Bronchial epithelial cell (primary cell): ENCODE results near the gene CCS. TPM values are rescaled to one million over a fixed set of nuclear protein-coding genes. Genes with fewer than 3 reads are reported as not detected.
"Not testable (repeated sequence)": the region's sequence is repeated elsewhere in the genome, so short reads cannot be mapped to it uniquely, and the experiment has no call there.

Experiments
- DNase-seq: peaks from one replicate; pipeline ENCODE4 v3.0.0-alpha.2; 2010; ENCODE audit warnings: low read depth
- FAIRE-seq: peaks from 2 replicates; lab custom pipeline; 2011; peaks lifted over from hg19 to GRCh38; lab: Jason Lieb, UNC
- H3K27me3 ChIP-seq: 2 replicates; pipeline ENCODE4 v1.5.1; 2011; ENCODE audit warnings: low read length; ENCODE audit not compliant: control insufficient read depth, insufficient read depth
- H3K36me3 ChIP-seq: 2 replicates; pipeline ENCODE4 v1.5.1; 2011; ENCODE audit warnings: low read length; ENCODE audit not compliant: control insufficient read depth, insufficient read depth
- H3K4me3 ChIP-seq: 2 replicates; pipeline ENCODE4 v1.5.1; 2011; ENCODE audit warnings: mild to moderate bottlenecking, low read depth, low read length, control low read depth
- CTCF ChIP-seq: IDR thresholded peaks from 2 replicates; pipeline ENCODE4 v1.5.1; 2011; ENCODE audit warnings: mild to moderate bottlenecking, moderate library complexity, low read length, control low read depth, inconsistent platforms; ENCODE audit not compliant: insufficient read depth, severe bottlenecking
- total RNA-seq: library from RNA; depleted of rRNA; stranded (reverse); fragments of >200 nt; gene quantifications from 2 replicates; pipeline ENCODE4 v1.2.1, GENCODE V29; 2014

CCS gene
- total RNA-seq, 1 donor from 2014 or later: 30.3 TPM

- Histone ChIP-seq H3K36me3 (peaks cover 13% of the 10 kb centered on the region), H3K27me3 (no peaks in the 10 kb centered on the region), H3K4me3 (no peak overlapping the region)
- no peak for TF ChIP-seq CTCF
- DNase-seq: no peak
- FAIRE-seq: no peak
Measured at GRCh38 chr11:66600631-66601233, 7.7 kb downstream of the CCS start.

GRCh38 chr11:66603072-66603471 is 10.1 kb downstream of the CCS start:
- no peak for DNase-seq
- FAIRE-seq: no peak
- H3K4me3 ChIP-seq: no peak overlapping the region
- H3K27me3 ChIP-seq: no peaks in the 10 kb centered on the region
- peaks cover 16% of the 10 kb centered on the region for H3K36me3 ChIP-seq
- TF ChIP-seq CTCF: no peak

- Histone ChIP-seq H3K27me3 (no peaks in the 10 kb centered on the region), H3K4me3 (no peak overlapping the region), H3K36me3 (peaks cover 16% of the 10 kb centered on the region)
- FAIRE-seq (no peak), DNase-seq (no peak)
- no peak for TF ChIP-seq CTCF
Measured at GRCh38 chr11:66604155-66604554, 11.2 kb downstream of the CCS start.

- DNase-seq, H3K4me3 ChIP-seq, H3K36me3 ChIP-seq, FAIRE-seq, H3K27me3 ChIP-seq: not testable (repeated sequence)
Measured at GRCh38 chr11:66606608-66607007, 13.6 kb downstream of the CCS start.

GRCh38 chr11:66607126-66607834 is 14.3 kb downstream of the CCS start:
- FAIRE-seq (no peak), DNase-seq (peak; percentile 28)
- H3K27me3 ChIP-seq: no peaks in the 10 kb centered on the region
- TF ChIP-seq CTCF: no peak
- no peak overlapping the region for H3K4me3 ChIP-seq
- peaks cover 10% of the 10 kb centered on the region for H3K36me3 ChIP-seq

GRCh38 chr11:66609721-66610617 is 17.0 kb downstream of the CCS start:
- TF ChIP-seq CTCF: no peak
- Histone ChIP-seq H3K36me3 (peaks cover 6% of the 10 kb centered on the region), H3K27me3 (no peaks in the 10 kb centered on the region), H3K4me3 (no peak overlapping the region)
- no peak for FAIRE-seq
- DNase-seq: no peak
